CD4-positive, alpha-beta T cell treated with Interleukin-6 for 4 hours (primary cell): ENCODE data around the gene PDE4D.
"Not testable (repeated sequence)": the region's sequence is repeated elsewhere in the genome, so short reads cannot be mapped to it uniquely, and the experiment has no call there.

Experiments used
- DNase-seq: peaks from one replicate; pipeline ENCODE4 v3.0.0-alpha.2; 2020; ENCODE audit warnings: mixed read lengths

The PDE4D gene

DNA sequence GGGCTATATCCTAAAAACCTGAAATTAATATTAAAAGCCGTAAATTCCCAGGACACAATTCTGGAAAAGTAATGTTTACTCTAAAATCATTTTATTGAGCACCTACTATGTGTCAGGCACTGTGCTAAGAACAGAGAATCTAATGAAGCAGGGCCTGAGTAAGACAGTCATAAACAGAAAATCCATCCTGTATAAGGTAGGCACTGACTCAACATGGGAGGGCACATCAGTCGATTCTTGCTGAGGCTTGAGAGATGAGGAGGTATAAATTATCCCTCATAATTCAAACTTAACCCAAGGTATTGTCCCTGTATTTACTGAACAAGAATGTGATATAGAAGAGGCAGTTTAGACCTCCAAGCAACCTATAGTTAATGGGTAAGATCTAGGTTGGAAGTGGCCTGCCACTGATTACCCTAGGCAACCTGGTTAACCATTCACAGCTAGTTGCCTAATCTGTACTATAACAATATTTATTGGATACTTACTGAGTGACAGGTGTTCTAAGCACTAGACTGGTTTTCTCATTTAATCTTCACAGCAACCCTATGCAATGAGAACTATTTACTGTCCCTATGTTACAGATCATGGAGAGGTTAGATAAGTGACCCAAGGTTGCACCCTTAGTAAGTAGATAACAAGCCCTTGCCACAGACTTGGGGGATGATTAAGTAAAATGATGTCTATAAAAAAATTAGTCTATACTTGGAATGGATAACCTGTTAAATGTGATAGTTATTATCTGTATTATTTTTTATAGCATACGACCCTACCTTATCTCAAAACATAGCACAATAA is 317.7 kb downstream of the PDE4D start:
- no peak for DNase-seq

DNA sequence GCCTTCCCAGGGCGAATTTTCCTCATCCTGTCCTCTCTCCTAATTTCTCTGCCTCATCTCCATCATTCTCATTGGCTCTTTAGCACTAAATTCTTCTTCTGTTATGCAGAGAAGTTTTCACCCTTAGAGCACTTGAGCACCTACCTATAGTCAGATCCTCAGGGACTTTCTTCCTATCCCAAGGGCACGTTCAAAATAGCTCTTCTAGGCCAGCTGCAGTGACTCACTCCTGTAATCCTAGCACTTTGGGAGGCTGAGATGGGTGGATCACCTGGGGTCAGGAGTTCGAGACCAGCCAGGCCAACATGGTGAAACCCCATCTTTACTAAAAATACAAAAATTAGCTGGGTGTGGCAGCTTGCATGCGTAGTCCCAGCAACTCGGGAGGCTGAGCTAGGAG is 320.0 kb downstream of the PDE4D start:
- DNase-seq: not testable (repeated sequence)

DNA sequence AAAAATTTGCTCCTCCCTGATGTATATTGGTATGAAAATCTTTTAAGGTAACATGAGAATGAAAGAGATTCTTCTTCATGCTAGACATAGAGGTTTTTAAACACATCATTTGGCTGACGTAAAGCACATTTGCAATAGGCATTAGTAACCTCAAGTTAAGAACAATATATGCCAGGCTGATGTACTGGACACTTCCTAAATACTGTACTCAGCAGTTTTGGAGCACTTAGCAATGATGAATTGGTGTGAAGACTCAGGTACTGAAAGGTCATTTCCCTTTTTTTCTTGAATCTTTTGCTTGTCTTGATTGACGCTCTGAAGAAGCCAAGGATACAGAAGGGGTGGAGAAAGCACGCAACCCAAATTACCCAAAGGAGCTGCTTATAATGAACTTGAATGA is 322.5 kb downstream of the PDE4D start:
- no peak for DNase-seq

DNA sequence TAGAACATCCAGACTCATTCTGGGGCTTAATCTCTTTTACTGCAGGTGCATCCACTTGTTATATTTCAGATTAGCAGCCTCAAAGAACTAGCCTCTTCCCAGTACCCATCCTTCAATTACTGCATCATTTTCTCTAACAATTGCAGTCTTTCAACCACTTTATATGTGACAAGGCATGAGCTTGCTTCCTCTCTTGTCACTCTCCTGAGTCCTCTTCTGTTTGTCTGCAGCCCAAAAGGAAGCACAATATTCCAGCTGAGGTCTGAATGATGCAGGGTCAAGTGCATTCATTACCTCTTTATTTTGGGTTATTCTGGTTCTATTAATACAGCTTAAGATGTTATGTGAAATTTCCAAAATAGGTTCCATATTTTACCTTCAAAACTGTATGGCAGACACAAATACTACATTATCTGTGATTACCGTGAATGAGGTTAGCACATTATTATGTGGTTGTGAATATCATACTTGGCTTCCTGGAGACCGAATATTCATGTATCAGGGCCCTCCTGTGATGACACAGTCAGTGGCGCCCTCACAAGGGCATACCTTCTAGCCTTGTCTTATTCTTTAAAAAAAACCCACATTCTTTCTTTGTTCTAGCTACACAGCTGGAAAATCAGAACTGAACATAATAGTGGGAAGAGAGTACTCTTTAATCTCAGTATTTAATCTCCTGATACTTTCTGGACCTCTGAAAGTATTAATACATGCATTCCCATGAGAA is 323.8 kb downstream of the PDE4D start:
- no peak for DNase-seq

DNA sequence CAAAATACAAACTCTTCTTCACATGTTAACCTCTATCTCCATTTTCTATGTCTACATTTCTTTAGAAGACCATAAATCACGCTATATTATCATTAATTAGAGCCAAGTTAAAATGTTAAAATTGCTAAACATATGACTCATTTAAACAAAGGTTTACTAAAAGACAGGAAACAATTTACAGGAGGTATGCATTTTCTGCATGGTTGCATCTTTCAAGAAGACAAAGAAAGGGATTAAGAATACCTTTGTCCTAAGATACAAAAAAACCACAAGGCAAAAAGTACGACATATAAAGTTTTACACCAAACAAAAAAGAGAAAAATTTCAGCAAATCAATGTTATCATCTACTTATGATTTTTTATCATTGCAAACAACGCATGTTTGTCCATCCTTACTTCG is 324.4 kb downstream of the PDE4D start:
- DNase-seq: no peak

DNA sequence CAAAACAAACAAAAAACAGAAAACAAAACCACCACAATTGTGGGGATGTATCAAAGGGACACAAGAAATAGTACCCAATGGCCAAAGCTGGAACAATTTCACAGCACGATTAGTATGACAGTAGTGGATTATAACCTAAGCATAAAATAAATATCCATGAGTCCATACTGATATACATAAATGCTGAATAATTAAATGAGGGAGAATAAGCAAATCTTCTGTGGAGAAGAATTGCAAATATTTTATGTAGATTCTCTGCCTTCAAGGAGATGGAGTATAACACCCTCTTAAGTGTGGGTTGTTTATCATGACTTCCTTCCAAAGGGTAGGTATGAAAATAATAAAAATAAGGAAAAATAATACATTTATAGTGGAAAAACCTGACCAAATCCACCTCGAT is 325.4 kb downstream of the PDE4D start:
- DNase-seq: no peak

DNA sequence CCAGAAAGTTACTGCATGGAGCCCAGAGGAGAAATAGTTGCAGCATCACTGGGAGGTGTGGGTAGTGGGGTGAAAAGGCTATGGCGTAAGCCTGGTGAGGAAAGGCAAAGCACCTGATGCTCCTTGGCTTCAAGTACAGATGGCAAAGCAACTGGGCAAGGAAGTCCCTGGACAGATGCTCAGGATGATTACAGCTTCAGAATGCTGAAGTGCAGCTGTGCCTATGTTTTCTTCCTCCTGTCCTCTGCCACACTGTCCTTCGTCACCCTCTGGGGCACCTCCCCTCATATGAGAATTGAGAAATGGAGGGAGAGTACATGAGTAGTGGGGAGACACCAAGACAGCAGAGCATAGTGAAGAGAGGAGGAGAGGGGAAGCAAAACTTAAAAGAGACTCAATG is 328.0 kb downstream of the PDE4D start:
- no peak for DNase-seq

DNA sequence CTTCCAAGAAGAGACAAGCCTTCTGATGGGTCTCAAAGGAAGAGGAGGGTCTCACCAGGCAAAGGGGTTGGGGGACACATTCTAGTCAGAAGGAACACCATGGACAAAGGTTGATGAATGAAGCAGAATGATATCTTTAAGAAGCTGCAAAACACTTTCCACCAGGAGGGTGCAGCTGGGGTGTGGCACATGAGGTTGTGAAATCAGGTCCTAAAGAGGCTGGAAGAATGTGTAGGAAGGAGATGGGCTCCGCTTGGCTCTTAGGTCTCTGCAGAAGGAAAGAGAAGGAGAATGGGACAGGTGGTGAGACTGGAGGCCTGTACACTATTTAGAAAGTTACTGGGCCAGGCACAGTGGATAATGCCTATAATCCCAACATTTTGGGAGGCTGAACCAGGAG is 328.6 kb downstream of the PDE4D start:
- no peak for DNase-seq

DNA sequence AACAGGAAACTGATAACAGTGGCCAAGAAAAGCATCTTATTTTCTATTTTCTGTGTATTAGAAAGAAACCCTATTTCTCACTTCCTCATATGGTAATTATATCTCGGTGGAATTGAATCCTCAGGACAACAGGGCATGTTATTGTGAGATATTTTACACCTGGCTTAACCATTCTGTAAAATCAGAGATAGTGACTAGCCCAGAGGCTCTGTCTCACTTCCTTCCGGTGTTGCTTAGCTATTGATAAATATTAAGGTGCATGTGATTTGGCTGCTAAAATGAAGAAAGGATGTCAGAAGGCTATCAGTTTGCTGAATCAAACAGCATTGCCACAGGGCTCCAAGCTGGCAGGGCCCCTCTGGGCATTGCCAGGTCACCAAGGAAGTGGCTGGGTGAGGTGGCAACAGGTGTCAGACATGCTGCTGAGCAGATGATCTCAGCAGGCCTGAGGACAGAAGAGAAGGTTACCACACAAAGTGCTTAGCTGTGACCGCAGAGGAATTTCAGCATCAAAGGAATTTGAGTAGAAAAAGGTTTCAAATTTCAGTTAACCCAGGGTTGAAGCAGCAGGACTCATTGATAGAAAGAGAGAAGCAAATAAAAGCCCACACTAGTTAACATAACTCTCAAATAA is 330.7 kb downstream of the PDE4D start:
- DNase-seq: peak; percentile 3

DNA sequence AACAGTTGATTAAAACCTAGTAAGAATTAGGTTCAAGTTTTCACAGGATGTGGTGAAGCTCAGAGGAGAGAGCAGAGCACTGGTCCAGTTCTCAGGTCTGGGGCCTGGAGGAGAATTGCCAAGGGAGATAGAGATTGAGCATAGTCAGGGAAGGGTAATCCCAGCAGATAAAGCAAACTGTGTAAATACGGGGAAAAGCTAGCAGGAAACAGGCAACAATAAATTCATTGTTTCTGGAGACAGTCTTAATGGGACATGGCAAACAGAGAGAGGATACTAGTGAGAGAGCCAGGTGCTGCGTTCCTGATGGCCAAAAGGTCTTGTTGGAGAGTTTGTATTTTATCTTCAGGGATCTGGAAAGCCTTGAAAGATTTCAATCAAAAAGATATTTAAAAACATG is 333.0 kb downstream of the PDE4D start:
- no peak for DNase-seq

DNA sequence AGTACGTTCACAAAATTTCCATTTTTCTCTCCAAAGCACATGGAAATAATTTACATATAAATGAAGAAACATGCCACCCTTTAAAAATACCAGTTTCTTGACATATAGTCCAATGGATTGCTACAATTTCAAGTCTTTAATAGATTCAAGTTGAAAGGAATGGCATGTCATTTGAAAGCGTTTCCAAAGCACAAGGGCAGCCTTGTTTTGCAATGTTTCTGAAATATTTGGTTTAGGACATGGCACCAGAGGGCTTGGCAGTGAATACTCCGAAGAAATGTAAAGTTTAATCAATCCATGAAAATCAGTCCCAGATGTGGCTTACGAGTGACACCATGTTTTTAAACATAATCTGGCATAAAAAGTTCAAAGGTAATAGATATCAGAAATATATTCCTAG is 333.7 kb downstream of the PDE4D start:
- no peak for DNase-seq

DNA sequence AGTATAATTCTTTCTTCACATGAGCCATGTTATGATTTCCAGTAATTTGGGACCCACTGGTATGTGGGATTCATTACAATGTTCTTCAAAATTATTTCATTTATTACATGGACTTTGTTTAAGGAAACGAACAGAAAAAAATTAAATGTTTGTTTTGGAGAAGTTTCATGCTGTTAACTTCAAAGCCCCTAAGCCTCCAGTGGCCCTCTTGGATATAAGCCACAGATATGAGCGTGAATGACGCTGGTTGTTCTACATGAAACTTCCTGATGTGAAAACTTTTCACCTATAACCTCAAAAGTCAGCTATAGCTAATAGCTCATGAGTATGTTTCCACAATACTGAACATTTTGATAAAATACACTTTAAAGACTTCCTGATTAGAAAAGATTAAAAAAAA is 334.2 kb downstream of the PDE4D start:
- no peak for DNase-seq

DNA sequence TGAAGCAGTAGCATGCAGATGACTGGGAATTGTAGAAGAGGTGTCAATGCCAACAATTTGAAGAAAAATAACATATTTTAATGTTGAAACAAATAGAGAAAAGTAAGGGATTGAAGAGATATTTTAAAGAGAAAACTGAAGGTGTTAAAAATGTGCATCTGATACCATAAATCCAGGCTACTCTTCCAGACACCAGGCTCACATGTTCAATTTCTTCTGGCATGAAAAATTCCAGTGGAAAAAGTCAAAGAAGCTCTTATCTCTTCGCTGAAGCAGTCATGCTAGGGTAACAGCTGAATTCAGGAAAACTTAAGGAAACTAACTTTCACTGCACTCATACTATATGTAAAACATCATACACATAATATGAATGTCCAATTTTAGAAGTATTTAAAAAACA is 335.0 kb downstream of the PDE4D start:
- DNase-seq: no peak

DNA sequence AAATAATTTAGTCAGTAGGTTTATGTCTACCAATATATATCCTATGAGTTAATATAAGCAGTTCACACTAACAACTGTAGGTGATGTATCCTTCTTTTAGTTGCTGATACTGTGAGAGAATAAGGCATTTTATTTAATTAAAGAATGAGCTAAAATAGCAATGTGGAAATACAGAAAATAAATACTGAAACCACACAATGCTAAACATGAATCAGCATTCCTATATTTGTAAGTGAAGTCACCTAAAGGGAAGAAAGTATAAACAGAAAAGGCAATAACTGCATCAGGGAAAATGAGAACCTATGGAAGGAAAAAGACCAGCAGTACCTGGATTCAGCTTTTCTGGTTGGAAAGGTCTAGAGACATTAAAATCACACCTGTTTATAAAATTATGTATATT is 336.0 kb downstream of the PDE4D start:
- no peak for DNase-seq

DNA sequence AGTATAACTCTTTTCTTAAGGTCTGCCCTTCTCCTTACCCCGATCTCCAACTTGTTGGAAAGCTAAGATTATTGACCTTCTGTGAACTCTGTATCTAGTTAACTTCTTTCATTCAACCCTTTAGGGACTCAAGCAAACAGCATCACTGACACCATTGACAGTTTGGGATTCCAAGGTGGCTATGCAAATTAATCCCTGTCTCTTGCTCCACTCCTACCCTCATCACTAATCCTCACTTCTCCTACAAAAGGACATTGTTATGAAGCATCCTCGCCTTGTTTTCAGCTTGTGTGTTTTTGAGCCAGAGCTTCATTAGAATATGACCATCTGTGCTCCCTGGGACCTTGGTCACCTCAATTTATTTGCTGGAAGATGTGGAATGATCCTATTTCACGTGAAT is 337.9 kb downstream of the PDE4D start:
- DNase-seq: no peak

DNA sequence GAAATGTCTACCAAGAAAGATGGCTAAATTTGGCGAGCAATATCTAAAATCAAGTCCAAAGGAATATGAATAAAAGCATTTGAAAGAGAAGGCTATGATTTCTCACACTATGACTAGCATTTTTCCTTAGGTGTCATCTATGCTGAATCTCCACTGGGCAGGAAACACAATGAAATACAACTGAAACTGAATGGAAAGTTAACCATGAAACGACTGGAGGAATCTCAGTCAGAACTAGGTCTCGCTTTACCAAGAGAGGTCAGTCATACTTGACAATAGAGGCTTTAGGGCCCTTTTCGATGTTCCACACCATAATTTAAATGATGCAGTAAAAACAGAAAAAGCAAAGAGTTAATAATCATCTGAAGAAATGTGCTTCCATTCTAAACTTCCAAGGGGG is 339.0 kb downstream of the PDE4D start:
- no peak for DNase-seq

DNA sequence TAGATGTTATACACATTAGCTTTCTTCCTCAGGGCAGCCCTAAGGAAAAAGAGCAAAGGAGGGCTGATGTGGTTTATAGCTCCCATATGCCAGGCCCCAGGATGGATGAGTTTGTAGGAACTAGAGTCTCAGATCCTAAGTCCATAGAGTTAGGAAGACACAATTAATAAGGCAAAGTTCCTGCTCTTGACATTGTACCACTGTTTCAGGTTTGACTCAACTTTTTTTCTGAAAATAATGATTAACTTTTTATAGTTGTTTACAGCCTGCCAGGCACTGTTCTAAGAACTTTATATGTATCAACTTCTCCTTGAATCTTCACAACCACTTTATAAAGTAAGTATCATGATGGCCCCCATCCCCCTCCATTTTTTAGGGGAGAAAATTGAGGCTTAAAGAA is 339.5 kb downstream of the PDE4D start:
- DNase-seq: no peak

DNA sequence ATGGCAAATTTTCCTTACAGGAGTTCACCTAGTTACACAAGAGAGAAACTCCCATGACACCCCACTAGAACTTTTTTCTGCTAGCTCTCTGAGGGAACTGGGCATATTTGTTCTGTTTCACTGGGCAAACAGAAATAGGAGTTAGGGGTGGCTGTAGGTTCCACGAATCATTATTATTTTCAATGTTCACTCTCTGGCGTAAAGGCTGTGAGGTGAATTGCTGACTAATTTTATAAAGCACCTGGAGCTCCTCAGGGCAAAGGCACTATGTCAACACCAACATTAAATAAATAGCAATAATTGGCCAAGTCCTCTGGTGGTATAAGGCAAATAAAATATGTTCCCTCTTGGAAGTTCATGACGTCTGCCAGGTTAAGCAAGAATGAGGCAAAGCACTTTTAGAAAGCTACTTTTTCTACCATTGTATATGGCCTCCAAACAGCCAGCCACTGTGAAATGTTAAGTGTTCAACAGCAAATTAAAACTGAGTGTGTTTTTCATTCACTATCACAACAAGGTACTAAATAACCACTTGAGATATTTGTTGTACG is 344.6 kb downstream of the PDE4D start:
- DNase-seq: no peak

DNA sequence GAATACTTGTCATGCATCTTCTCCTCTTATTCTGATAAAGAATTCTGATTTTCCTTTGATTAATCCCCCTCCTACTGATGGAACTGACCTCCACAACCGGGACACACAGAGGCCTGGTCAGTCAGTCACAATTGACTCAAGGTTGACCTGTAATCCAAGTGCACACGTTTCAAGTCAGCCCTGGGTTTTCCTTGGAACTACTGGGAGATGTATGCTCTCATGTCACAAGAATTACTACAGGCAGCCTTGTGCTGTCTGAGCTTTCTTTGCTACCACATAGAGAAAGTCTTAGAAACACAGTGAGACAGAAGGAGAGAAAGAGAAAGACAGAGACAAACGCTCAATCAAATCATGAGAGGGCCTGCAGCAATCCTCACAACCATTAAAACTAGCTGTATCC is 345.8 kb downstream of the PDE4D start:
- DNase-seq: no peak

DNA sequence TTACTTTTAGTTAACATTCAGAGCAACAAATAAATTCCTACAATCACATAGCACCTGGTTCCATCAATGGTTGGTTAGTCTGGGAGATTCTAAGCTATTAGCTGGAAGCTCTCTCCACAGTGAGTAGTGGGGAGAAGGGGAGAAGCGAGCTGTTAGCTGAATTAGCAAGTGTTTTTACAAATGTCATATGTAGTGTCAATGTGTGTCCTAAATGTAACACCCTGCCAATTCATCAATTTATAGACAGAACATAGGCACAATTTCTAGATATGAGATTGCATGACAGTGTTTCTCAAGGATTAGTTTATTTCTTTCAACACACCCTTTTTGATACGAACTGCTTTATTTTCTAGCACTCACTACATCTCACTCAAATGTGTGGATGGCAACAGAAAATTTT is 349.0 kb downstream of the PDE4D start:
- DNase-seq: no peak

DNA sequence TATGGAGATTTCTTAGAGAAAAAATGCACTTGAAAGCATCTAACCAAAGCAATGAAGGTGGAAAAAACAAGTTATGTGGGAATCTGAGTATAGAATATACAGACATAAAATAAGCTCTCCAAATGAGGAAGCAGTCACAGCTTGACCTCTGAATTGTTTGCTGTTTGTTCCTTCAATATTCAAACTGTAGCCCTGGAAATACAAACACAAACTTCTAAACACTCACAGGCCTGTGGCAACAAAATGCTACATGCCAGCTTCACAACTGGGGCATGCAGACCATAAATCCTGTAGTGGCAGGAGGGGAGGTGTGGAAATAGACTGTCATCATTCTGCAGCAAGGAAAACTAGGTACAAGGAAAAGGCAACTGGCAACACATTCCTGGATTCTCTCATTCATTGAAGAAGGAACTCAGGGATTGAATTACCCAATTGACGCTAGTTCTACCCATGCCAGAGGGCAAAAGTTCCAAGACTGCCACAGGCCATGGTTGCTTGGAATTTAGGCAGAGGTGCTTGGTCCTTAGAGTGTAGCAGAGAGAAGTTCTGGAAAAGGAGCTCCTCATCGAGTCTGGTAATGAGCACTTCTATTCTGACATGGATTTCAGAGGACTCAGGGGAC is 349.6 kb downstream of the PDE4D start:
- DNase-seq: no peak

DNA sequence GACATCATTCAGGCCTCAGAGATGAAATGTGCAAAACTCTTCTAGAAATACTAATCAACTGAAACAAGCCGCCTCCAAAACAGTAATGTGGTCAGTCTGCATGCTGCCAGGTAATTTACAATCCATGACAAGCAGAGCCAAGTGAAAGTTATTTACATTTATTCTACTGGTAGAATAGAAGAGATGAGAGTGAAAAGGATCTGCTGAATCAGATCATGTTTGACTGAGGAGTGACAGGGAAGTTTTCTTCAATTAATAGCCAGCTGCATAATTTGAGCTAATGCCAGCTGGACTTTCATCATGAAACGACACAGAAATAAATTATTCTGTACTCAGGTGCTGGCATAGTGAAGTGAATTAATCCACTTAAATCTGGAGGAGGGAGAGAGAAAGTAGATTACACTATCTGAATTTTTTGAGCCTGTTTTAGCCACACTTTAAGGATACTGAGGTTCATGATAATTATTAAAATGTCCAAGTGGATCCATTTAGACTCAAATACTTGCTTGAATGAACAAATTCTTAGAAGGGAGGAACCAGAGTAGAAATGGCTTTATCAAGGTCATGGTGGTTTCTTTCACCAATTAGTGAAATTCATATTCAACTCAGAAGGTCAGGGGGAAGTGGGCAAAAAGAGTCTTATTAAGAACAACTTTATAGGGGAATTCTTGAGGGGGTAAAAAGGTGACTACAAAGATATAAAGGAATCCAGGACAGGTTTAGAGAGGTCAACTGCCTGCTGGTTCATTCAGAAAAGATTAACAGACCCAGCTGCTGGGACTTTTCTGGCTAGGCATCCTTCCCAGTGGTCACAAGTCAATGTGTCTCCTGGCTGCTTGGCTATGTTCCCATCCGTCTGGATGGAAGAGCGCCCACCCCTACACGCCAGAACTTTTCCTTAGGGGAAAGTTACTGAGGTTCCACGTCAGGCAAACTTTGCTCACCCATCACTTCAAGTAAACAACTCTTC is 350.4 kb downstream of the PDE4D start:
- DNase-seq: no peak
